Smooth muscle cell (in vitro differentiated cells): Measurements from ENCODE around the gene TRIM2. TPM values are rescaled to one million over a fixed set of nuclear protein-coding genes. Genes with fewer than 3 reads are reported as not detected.

Experiments used
- DNase-seq: peaks from one replicate; lab custom pipeline; 2025; ENCODE audit not compliant: unreplicated experiment; lab: John Stamatoyannopoulos, UW
- H2AFZ ChIP-seq: fragments of 200-600 bp; sonication (generic); 2 replicates; pipeline ENCODE4 v1.6.0; 2016; ENCODE audit warnings: antibody characterized with exemption, low read depth, mild to moderate bottlenecking
- H3F3A ChIP-seq: fragments of 200-600 bp; sonication (generic); 2 replicates; pipeline ENCODE4 v1.6.0; 2017; ENCODE audit warnings: antibody characterized with exemption, low read depth
- H3K27ac ChIP-seq: fragments of 200-600 bp; sonication (generic); 2 replicates; pipeline ENCODE4 v1.5.1; 2016; ENCODE audit warnings: low read depth, mild to moderate bottlenecking
- H3K27me3 ChIP-seq: fragments of 200-600 bp; sonication (generic); 2 replicates; pipeline ENCODE4 v1.6.1; 2016; ENCODE audit warnings: low read depth, mild to moderate bottlenecking
- H3K36me3 ChIP-seq: fragments of 200-600 bp; sonication (generic); 2 replicates; pipeline ENCODE4 v1.5.1; 2016; ENCODE audit warnings: low read depth
- H3K4me1 ChIP-seq: fragments of 200-600 bp; sonication (generic); 2 replicates; pipeline ENCODE4 v1.5.1; 2016; ENCODE audit warnings: low read depth
- H3K4me2 ChIP-seq: fragments of 200-600 bp; sonication (generic); 2 replicates; pipeline ENCODE4 v1.6.0; 2016; ENCODE audit warnings: mild to moderate bottlenecking
- H3K4me3 ChIP-seq: fragments of 200-600 bp; sonication (generic); 2 replicates; pipeline ENCODE4 v1.5.1; 2016; ENCODE audit warnings: mild to moderate bottlenecking
- H3K79me2 ChIP-seq: fragments of 200-600 bp; sonication (generic); 2 replicates; pipeline ENCODE4 v1.6.0; 2016; ENCODE audit warnings: low read depth, mild to moderate bottlenecking
- H3K9ac ChIP-seq: fragments of 200-600 bp; sonication (generic); 2 replicates; pipeline ENCODE4 v1.6.0; 2016; ENCODE audit warnings: low read depth
- H3K9me3 ChIP-seq: fragments of 200-600 bp; sonication (generic); replicated peaks from 2 replicates; pipeline ENCODE4 v1.5.1; 2016; ENCODE audit warnings: low read depth
- H4K20me1 ChIP-seq: fragments of 200-600 bp; sonication (generic); 2 replicates; pipeline ENCODE4 v1.6.0; 2016; ENCODE audit warnings: low read depth
- WGBS: methylation state at CpG from one replicate; pipeline ENCODE4 v1.1.7; 2016; ENCODE audit warnings: low lambda C conversion rate; 5-methylcytosine and 5-hydroxymethylcytosine counted together
- polyA plus RNA-seq: library from polyadenylated mRNA; unstranded; fragments of >200 nt; fragmentation: Nextera tagmentation; extraction: Ambion mirVana; gene quantifications from 2 replicates; pipeline ENCODE4 v1.2.1, GENCODE V29; 2016
- total RNA-seq: library from RNA; depleted of rRNA; stranded (reverse); fragments of >200 nt; gene quantifications from 2 replicates; pipeline ENCODE4 v1.2.3, GENCODE V29; 2014
- TF ChIP-seq, protein P1 (sequence below): fragments of 200-600 bp; sonication (generic); IDR thresholded peaks from 2 replicates; pipeline ENCODE4 v1.5.1; 2017; ENCODE audit warnings: borderline replicate concordance, mild to moderate bottlenecking, antibody characterized with exemption; ENCODE audit not compliant: insufficient read depth, poor library complexity, severe bottlenecking

TRIM2 gene
- total and polyA plus RNA-seq, 2 experiments from 2014 or later: 9.1 to 33.4 TPM

DNA sequence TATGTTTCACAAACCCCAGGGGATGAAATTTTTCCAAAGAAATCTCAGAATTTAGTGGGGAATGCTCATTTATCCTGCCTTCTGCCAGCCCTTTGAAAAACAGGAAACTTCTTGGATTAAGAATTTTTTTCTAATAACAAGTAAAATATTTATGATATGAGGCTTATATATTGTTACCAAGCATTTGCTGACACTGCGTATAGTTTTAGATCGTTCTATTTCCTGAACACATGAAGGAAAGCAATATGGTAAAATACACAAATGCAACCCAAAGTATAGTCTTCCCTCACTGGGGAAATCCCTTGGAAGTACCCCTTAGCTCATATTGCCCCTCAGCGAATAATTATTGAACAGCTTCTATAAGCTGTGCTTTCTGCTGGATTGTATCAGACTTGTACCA lies 85.9 kb downstream of the TRIM2 start:
- Histone ChIP-seq H2AFZ (no peak overlapping the region), H3K4me2 (no peak overlapping the region), H3K36me3 (peaks cover 6% of the 10 kb centered on the region), H3K9me3 (no peaks in the 10 kb centered on the region), H3K4me3 (no peak overlapping the region), H3K27me3 (no peaks in the 10 kb centered on the region), H4K20me1 (no peaks in the 10 kb centered on the region), H3F3A (no peaks in the 10 kb centered on the region), H3K79me2 (peaks cover 7% of the 10 kb centered on the region), H3K4me1 (no peaks in the 10 kb centered on the region), H3K9ac (no peak overlapping the region), H3K27ac (no peak overlapping the region)
- 97% methylated on average over 3 of the region's 3 CpGs for whole genome bisulfite sequencing
- DNase-seq: no peak
- TF ChIP-seq, protein P1, sequence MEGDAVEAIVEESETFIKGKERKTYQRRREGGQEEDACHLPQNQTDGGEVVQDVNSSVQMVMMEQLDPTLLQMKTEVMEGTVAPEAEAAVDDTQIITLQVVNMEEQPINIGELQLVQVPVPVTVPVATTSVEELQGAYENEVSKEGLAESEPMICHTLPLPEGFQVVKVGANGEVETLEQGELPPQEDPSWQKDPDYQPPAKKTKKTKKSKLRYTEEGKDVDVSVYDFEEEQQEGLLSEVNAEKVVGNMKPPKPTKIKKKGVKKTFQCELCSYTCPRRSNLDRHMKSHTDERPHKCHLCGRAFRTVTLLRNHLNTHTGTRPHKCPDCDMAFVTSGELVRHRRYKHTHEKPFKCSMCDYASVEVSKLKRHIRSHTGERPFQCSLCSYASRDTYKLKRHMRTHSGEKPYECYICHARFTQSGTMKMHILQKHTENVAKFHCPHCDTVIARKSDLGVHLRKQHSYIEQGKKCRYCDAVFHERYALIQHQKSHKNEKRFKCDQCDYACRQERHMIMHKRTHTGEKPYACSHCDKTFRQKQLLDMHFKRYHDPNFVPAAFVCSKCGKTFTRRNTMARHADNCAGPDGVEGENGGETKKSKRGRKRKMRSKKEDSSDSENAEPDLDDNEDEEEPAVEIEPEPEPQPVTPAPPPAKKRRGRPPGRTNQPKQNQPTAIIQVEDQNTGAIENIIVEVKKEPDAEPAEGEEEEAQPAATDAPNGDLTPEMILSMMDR: no peak

DNA sequence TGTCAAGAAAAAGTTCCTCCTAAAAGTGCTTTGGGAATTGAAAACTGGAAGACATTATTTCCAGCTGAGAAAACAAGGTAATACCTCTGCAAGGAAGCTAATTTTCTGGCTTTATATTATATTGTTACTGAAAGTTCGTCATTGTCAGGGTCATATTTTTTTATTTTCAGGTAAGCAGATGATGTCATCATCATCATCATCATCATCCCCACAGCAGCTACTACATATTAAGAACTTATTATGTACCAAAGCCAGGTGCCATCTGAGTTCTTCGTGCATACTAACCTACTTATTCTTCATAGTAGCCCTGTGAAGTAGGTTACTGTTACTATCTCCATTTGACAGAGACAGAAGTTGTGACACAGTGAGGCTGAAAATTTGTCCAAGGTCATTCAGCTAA lies 87.3 kb downstream of the TRIM2 start:
- 100% methylated on average over 2 of the region's 2 CpGs for WGBS
- Histone ChIP-seq H3K27ac (no peak overlapping the region), H3K79me2 (peaks cover 2% of the 10 kb centered on the region), H3K27me3 (no peaks in the 10 kb centered on the region), H3K9ac (no peak overlapping the region), H2AFZ (no peak overlapping the region), H4K20me1 (no peaks in the 10 kb centered on the region), H3F3A (no peaks in the 10 kb centered on the region), H3K4me1 (no peaks in the 10 kb centered on the region), H3K4me3 (no peak overlapping the region), H3K9me3 (no peaks in the 10 kb centered on the region), H3K36me3 (peaks cover 6% of the 10 kb centered on the region), H3K4me2 (no peak overlapping the region)
- DNase-seq: no peak
- TF ChIP-seq, protein P1: no peak

DNA sequence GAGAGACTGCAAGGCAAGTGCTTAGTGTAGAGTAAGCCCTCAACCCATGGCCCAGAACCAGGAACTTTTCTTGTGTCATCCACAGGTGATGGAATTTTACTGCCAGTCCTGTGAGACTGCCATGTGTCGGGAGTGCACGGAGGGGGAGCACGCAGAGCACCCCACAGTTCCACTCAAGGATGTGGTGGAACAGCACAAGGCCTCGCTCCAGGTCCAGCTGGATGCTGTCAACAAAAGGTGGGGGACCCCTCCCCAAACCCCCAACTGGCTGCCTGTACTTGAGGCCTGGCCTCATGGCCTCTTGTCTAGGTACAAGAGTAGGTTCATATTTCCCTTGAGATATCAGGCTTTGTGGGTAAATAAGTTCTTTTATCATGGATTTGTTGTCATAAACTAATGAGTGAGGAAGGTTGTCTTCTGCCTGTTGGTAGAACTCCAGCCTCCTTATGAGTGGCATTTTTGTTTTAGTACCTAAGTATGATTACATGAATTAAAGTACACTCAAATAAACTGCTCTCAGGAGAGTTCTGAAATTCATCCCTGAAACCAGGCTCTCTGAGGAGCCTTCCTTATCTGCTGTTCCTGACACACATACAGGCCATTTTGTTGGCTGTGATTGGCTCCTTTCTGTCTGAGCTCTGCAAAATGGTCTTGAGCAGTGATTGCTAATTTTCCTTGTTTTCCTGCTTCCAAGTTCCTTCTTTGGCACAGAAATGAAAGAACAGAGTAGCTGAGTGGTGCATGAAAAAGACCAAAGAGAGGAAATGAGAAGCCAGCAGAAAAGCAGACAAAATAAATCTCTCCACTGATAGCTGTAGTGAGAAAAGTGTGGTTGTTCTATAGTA lies 88.9 kb downstream of the TRIM2 start:
- TF ChIP-seq, protein P1: no peak
- no peaks in the 10 kb centered on the region for H3F3A ChIP-seq
- no peak overlapping the region for H3K4me2 ChIP-seq
- no peak for DNase-seq
- H3K36me3 ChIP-seq: peaks cover 3% of the 10 kb centered on the region
- WGBS: 99% methylated on average over 4 of the region's 4 CpGs
- H3K27ac ChIP-seq: no peak overlapping the region
- H3K79me2 ChIP-seq: no peaks in the 10 kb centered on the region
- no peaks in the 10 kb centered on the region for H3K27me3 ChIP-seq
- H3K4me1 ChIP-seq: no peaks in the 10 kb centered on the region
- H3K9ac ChIP-seq: no peak overlapping the region
- no peak overlapping the region for H2AFZ ChIP-seq
- no peaks in the 10 kb centered on the region for H4K20me1 ChIP-seq
- H3K9me3 ChIP-seq: no peaks in the 10 kb centered on the region
- no peak overlapping the region for H3K4me3 ChIP-seq

DNA sequence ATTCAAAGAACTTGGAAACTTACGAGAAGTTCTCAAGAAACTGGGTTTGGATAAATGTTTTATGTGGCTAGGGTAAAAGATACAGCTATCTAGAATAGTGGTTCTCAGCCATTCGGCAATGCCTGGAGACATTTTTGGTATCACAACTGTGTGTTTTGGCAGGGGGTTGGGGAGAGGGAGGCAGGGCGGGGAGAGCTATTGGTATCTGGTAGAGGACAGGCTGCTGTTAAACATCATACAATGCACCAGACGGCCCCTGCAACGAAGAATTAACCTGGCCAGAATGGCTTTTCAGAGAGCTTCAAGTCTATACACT lies 89.5 kb downstream of the TRIM2 start:
- Histone ChIP-seq H3K27ac (no peak overlapping the region), H4K20me1 (no peaks in the 10 kb centered on the region), H3K4me1 (no peaks in the 10 kb centered on the region), H3K4me2 (no peak overlapping the region), H3K9ac (no peak overlapping the region), H3F3A (no peaks in the 10 kb centered on the region), H3K79me2 (no peaks in the 10 kb centered on the region), H3K36me3 (no peaks in the 10 kb centered on the region), H3K4me3 (no peak overlapping the region), H3K9me3 (no peaks in the 10 kb centered on the region), H2AFZ (no peak overlapping the region), H3K27me3 (no peaks in the 10 kb centered on the region)
- 79% methylated on average over 5 of the region's 5 CpGs for WGBS
- no peak for DNase-seq
- TF ChIP-seq, protein P1: no peak
